Globus pallidus (tissue), 1 donor: ENCODE measurements around the gene ST6GALNAC3.

Experiments used
- DNase-seq: peaks from one replicate; pipeline ENCODE4 v3.0.0-alpha.2; 2015; ENCODE audit warnings: low spot score

The ST6GALNAC3 gene

GRCh38 chr1:76288758-76289483, 214.4 kb downstream of the ST6GALNAC3 start:
- no peak for DNase-seq

DNA sequence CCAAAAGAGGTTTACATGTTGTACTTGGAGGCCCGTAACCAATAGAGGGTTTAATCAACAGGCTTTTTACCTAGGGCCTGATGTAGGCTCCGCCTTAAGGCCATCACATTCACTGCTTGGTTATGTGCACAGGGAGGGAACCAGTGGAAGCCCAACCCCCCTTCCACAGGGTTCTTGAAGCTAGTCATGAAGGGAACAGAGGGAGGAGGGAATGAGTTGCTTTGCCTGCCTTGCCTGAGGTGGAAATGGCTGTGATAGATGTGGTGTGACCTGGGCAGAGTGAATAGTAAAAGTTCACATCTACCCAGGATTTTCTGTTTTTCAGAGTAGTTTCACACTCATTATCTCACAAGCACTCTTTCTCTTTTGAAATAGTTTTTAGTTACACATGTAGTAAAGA, 215.1 kb downstream of the ST6GALNAC3 start:
- no peak for DNase-seq

GRCh38 chr1:76290271-76290670, 215.7 kb downstream of the ST6GALNAC3 start:
- no peak for DNase-seq

DNA sequence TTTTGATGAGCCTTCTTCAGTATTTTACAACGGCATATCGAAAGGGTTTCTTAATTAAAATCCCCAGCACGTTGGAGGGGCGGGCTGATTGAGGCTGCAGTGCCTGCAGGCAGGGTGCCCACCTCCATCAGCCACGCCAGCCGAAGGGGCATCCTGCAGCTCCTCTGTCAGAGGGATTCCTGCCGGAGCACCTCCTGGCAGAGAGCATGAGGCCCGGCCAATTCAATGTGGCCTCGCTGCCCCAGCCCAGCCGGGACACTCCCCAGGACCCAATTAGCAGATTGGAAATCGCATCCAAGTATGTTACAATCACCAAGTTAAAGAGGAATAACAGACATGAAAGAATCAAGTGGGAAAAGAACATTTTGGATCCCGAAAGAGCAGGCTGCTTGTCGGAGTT, 216.6 kb downstream of the ST6GALNAC3 start:
- no peak for DNase-seq

DNA sequence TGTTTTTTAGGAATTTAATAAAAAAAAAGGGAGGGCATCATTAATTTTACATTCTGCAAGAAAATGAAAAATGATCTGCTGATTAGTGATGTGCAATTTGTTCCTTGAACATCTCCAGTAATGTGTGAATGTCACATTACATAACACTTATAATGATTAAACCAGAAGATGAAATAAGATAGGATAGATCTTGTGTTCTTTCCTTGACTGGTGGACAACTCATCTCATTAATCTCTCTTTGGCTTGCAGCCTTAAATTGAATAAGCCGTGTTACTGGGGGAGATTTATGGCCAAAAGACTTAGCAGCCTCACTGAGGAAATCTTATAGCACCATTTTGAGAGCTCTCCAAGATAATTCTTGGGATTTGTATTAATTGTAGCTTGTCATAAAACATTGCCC, 217.2 kb downstream of the ST6GALNAC3 start:
- no peak for DNase-seq

DNA sequence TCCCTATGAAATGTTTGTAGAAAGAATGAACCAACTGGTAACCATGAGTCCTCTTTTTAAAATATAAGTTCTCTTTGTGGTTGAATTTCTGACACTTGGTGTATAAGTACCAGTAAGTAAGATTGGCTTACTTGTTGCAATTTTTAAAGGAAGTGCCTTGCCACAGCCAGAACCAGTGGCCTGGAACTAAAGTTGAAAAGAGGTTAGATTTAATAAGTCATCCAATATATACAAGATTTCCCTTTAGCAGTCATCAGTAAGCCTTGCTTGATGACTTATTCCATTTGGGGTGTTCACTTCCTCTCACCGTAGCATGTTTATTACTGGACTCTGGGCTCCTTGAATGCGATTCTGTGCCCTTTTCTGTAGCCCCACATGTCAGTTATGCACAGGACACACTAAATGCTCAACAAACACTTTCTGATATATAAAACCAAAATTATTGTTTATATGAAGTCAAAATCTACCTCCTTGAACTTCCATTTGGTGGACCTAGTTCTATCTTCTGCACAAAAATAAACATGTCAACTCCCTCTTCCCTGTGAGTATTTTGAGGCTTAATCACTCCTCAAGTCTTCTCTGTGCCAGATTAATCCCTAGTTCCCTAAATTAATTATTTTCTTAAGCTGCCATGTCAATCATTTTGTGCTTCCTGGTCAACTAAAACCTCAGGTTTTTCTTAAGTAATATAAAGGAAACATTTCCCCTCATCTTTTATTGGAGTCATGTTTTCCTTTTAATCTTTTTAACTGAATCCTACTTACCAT, 218.1 kb downstream of the ST6GALNAC3 start:
- DNase-seq, result no peak

GRCh38 chr1:76293831-76294230, 219.3 kb downstream of the ST6GALNAC3 start:
- no peak for DNase-seq

DNA sequence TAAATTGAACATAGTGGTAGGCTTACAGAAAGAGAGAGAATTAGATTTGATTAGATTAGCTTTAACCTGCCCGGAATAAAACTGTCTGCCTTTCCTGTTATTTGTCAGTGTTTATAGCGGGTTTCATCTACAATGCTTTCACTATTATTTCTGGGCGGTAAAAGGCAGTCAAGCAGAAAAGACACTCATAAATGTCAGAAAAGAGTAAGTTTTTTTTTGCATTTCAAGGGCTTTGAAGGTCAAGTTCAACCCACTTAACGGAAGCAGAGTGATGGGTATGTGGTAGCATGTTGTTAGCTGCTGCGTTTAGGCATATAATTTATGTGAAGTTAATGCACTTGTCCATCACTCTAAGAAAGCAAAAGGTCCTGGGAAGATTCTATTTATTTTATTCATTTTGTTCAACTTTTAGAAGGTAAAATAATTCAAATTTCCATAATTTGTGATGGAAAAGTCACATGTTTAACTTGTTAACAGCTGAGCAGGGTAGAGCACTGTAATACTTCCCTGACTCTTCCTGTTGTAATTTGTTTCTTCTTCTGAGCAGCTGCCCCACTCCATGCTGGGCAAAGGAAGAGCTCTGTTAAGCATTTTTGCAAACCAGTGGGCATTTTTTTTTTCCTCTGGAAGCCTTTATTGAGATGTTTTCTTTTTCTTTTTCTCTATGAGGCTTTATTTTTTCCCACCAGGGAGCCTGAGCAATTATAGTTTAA, 220.1 kb downstream of the ST6GALNAC3 start:
- no peak for DNase-seq

DNA sequence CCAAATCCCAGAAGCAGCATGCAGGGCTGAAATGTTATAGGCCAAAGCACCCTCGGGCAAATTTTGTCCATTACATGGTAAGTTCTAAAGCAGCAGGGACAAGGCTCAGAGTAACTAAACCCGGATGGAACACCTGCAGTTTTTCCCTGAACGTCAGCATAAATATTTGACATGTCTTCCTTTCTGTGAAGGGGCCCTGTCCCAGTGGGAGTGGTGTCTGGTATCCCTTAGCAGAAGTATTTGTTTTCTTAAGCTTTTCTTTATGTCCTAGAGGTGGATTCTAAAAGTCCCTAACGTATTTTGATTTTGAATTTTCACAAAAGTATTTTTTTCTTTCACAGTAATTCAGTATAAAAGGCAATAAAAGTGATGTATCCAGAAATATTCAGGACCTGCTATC, 223.9 kb downstream of the ST6GALNAC3 start:
- no peak for DNase-seq

- DNase-seq, result no peak
Observed at GRCh38 chr1:76299036-76299435, 224.5 kb downstream of the ST6GALNAC3 start.

- no peak for DNase-seq
Observed at GRCh38 chr1:76300556-76300955, 226.0 kb downstream of the ST6GALNAC3 start.

- no peak for DNase-seq
Observed at GRCh38 chr1:76302711-76303339, 228.3 kb downstream of the ST6GALNAC3 start.

DNA sequence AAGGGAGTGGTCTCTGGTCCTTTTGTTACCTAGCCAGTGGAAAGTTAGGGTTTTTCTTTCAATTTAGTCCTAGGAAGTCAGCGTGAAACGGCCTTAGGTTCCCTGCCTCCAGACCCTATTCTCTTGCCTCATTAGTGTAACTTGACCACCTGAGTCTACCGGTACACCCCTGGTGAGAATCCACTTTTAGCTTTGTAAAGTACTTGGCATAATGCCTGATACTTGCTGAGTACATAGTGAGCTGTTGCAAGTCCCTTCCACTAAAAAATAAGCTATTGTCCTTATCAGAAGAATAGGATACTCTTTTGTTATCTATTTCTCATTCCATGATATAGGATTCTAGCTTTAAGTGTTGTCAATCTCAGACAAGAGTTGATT, 228.8 kb downstream of the ST6GALNAC3 start:
- DNase-seq, result no peak

- no peak for DNase-seq
Observed at GRCh38 chr1:76313304-76313703, 238.8 kb downstream of the ST6GALNAC3 start.

DNA sequence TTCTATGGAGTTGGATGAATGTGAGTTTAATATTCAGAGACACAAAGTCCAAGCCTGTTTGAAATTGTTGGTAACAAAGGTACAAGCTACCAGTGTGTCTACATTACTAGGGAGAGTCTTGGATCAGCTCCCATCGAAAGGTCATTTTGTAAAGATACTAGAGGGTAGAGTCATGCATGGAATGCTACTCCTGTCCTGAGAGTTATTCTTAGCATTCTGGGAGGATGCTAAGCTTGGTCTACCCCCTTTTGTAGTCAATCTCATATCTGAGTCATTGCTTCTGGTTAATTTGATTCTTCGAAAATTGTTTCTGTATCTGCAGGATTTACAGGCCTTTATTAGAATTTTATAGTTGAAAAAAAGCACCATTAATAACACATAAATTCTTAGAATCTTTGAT, 240.2 kb downstream of the ST6GALNAC3 start:
- no peak for DNase-seq

GRCh38 chr1:76317299-76317900, 242.9 kb downstream of the ST6GALNAC3 start:
- DNase-seq, result no peak

DNA sequence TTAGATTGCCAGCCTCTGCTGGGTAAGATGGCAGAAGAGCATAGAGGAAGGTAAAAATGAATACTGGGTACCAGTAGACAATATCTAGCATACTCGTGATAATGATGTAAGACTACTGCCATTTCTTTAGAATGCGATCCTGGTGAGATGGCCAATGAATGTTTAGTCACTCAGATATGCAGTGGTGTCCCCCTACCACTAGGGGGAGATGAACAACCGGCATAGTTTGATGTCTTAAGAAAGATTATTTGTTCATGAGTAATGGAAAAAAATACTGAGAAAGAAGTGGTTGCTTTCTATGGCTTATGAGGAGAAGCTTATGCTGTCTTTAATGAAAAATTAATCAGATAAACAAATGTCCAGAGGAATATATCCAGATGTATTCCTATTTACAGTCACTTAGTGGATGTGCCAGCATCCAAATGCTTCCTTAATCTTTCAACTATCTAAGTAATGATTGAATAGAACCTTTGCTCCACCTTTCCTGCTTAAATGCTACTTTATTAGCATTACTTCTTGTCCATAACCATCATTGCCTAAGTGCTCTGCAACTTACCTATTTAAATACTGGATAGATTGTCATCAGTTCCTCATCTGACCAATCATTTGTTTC, 256.6 kb downstream of the ST6GALNAC3 start:
- DNase-seq, result peak; percentile 62

DNA sequence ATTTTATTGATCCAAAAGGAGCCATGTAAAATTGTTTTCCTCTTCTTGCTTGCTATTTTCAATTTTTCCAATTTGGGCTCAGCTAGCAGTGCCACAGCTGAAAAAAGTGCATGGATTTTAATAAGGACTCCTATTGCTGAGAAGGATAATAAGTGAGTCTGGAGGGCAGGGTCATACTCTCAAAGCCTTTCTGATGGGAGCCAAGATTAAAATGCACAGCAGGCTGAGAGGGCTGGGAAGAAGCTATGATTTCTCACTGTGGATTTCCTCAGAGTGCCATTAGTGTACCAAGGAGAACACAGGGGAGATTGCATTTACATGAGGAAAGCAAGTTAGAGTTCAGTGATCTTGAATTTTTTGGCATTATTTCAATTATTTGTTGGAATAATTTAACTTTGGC, 261.3 kb downstream of the ST6GALNAC3 start:
- DNase-seq, result no peak

GRCh38 chr1:76336931-76337371, 262.4 kb downstream of the ST6GALNAC3 start:
- peak; percentile 76 for DNase-seq

DNA sequence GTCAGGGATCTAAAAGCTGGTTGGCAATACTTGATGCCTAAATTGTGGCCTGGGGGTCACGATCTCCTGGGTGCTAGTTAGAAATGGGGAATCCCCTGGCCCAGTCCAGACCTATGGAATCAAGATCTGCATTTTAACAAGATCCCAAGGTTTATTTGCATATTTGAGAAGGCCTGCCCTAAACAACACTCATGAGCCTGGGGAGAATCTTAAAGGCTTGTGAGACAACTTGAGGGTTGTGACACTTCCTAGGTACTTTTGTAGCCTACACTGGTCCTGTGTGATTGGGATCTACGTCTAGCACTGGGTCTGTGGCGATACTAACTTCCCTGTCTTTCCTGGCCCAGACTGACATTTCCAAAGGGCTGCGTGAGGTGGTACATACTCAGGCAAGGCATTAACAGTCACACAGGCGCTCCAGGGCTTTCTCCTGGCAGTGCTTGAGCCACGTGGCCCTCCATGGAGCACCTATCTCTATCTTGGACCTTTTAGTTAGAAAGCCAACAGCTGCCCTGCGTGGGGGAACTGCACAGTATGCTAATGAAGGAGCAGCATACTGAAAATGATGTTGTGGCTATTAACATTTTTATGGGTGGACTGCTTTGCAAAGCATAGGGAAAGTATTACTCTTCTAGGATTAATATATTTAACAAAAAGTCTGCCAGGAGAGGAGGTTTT, 263.1 kb downstream of the ST6GALNAC3 start:
- no peak for DNase-seq

GRCh38 chr1:76340056-76340455, 265.5 kb downstream of the ST6GALNAC3 start:
- DNase-seq, result no peak
